Cardiac fibroblast (primary cell): ENCODE data around the gene ZDBF2.

Experiments
- DNase-seq, 2 donors: peaks; one replicate each; pipeline versions ENCODE4 v3.0.0 to v3.0.0-alpha.2; 2010; ENCODE audit warnings: low read depth in 2 of 2
- H3K4me3 ChIP-seq, 2 donors: replicated peaks in 1 of 2; 1 replicate in 1 of 2; 2 replicates in 1 of 2; pipeline ENCODE4 v1.5.1; 2011; ENCODE audit warnings: low read depth in 2 of 2, low read length in 2 of 2, mild to moderate bottlenecking in 2 of 2, moderate library complexity in 1 of 2
- TF ChIP-seq, protein P1 (sequence below): IDR thresholded peaks from one replicate; pipeline ENCODE4 v1.5.1; 2011; ENCODE audit warnings: low read depth, mild to moderate bottlenecking, low read length, inconsistent platforms

Gene ZDBF2

DNA sequence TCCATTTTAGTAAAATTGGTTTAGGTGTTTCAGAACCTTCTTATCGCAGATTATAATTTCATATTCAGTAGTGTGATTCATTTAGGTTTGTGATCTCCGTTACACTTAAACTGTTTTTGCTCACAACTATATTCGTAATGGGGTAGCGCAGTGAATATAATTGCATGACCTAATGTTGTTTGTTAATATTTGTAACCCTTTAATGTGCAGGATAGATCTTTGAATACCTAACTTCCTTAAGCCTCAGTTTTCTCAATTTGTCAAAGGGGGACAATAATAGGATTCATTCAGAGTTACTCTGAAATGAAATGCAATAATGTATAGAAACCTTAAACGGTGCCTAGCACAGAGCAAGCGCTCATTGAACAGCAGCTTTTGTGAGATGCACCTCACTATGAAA lies 558 bp upstream of the ZDBF2 start:
- no peak for DNase-seq
- TF ChIP-seq, protein P1, sequence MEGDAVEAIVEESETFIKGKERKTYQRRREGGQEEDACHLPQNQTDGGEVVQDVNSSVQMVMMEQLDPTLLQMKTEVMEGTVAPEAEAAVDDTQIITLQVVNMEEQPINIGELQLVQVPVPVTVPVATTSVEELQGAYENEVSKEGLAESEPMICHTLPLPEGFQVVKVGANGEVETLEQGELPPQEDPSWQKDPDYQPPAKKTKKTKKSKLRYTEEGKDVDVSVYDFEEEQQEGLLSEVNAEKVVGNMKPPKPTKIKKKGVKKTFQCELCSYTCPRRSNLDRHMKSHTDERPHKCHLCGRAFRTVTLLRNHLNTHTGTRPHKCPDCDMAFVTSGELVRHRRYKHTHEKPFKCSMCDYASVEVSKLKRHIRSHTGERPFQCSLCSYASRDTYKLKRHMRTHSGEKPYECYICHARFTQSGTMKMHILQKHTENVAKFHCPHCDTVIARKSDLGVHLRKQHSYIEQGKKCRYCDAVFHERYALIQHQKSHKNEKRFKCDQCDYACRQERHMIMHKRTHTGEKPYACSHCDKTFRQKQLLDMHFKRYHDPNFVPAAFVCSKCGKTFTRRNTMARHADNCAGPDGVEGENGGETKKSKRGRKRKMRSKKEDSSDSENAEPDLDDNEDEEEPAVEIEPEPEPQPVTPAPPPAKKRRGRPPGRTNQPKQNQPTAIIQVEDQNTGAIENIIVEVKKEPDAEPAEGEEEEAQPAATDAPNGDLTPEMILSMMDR, result no peak
- H3K4me3 ChIP-seq, result peak overlapping the region; percentile 69 to 72

DNA sequence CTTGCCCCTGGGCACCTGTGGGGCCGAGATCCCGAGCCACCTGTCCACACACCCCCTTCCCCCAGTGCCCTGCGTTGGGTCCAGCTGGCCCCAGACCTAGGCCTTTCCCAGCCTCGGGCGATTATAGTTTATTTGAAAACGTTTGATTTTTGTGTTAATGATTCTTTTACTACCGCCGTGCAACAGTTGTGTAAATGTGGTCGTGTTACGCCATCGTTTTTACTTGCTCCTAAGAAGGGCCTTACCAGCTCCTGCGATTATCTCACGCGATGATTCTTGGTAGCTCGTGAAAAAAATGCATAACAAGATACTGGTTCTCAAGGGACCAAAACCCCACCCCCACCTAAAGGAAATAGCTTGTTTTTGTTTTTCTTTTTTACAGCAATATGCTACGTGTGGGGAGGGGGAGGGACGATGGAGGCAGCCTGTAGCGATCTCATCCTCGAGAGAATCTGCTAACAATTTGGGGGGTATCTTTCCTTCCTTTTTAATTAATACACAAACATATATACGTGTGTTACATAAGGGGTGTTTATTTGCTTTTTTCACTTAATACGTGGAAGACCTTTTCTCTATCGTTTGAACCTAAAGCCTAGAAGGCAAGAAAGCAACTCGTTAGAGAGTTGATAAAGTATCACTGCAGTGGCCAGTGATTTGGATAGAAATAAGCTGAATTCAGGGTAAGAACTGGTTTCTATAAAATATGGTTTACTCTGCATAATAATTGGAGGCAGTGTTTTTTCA lies 1.0 kb downstream of the ZDBF2 start:
- TF ChIP-seq, protein P1, result no peak
- DNase-seq, result peak; percentile 71 to 79
- peak overlapping the region; percentile 69 to 72 for H3K4me3 ChIP-seq

DNA sequence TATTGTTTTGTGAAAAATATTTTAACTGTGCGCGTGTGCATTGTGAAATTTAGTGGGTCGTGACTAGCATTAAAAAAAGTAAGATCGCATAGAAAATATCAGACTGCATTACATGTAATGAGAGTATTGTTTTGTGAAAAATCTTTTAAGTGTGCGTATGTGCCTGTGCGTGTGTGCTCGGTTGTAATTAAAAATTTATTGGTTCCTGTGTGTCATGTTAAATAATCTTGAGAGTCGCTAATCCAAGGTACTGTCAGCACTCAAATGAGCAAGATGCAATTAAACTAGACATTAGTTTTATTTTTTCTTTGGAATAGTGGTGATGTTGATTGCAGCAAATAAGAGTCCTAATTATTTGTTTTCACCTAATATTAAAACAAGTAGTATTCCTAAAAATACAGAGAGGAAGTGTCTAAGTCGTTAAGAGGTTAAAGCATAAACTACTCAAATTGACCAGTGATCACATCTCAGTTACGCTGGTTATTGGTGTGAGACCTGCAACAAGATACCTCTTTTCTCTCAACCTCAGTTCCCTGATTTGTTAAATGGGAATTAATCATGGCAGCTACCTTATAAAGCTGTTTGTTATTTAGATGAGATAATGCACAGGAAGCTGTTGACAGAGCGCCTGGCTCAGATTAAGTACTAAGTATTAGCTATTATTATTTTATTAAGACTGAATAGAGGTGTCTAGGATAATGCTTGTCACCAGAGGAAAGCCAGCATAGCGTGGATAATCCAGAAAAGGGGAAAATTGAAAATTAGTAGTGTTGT lies 1.9 kb downstream of the ZDBF2 start:
- H3K4me3 ChIP-seq, result peak overlapping the region; percentile 69 to 72
- DNase-seq, result no peak
- TF ChIP-seq, protein P1, result no peak

DNA sequence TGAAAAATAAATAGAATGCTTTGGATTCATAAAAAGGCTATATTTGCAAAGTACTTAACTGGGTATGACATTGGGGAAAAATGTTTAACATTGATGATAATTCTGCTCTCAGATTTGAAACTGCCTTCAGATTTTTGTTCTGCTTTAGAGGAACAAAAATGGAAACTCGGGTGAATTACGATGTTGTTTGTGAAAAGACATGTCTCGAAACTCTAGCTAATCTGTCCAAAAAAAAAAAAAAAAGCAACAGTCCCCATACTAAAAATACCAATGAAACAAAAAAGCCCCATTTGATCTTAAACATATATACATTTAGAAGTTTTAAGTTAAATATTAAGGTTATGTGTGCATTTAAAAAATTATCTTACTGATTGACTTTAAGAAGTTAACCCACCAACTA lies 3.0 kb downstream of the ZDBF2 start:
- H3K4me3 ChIP-seq, result no peak overlapping the region
- TF ChIP-seq, protein P1, result no peak
- DNase-seq, result no peak

DNA sequence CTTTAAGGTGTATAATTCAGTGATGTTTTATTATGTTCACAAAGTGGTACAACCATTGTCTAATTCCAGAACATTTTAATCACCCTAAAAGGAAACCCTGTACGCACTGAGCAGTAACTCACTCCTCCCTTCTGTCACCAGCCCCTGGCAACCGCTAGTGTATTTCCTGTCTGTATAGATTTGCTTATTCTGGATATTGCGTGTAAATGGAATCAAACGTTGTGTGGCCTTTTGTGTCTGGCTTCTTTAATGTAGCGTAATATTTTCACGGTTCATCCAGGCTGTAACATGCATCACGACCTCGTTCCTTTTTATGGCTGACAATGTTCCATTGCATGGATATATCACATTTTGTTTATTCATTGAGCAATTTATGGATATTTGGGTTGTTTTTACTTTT lies 8.3 kb downstream of the ZDBF2 start:
- TF ChIP-seq, protein P1, result no peak
- no peak for DNase-seq
- H3K4me3 ChIP-seq, result no peak overlapping the region

DNA sequence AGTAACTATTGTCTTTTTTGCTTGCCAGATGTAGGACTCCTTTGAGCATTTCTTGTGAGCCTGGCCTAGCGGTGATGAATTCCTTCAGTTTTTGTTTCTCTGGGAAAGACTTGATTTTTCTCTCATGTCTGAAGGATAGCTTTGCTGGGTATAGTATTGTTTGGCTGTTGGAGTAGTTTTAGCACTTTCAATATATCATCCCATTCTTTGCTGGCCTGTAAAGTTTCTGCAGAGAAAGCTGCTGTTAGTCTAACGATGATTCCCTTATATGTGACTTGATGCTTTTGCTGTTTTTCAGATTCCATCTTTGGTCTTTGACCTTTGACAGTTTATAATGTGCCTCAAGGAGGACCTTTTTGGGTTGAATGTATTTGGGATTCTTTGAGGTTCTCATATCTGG lies 12.7 kb downstream of the ZDBF2 start:
- TF ChIP-seq, protein P1, result no peak

More for the DNA sequence above, 12.7 kb downstream of the ZDBF2 start:
- DNase-seq, result no peak
- H3K4me3 ChIP-seq, result no peak overlapping the region
